Measurements from ENCODE around the gene OR52B6.

OR52B6 gene

GRCh38 chr11:5604896-5605295, 24.2 kb downstream of the OR52B6 start:
- TF ChIP-seq, protein P1, sequence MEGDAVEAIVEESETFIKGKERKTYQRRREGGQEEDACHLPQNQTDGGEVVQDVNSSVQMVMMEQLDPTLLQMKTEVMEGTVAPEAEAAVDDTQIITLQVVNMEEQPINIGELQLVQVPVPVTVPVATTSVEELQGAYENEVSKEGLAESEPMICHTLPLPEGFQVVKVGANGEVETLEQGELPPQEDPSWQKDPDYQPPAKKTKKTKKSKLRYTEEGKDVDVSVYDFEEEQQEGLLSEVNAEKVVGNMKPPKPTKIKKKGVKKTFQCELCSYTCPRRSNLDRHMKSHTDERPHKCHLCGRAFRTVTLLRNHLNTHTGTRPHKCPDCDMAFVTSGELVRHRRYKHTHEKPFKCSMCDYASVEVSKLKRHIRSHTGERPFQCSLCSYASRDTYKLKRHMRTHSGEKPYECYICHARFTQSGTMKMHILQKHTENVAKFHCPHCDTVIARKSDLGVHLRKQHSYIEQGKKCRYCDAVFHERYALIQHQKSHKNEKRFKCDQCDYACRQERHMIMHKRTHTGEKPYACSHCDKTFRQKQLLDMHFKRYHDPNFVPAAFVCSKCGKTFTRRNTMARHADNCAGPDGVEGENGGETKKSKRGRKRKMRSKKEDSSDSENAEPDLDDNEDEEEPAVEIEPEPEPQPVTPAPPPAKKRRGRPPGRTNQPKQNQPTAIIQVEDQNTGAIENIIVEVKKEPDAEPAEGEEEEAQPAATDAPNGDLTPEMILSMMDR (IDR thresholded peaks at IDR 0.05; ENCODE audit: control extremely low read depth, extremely low read depth, low read depth, missing control alignments) = no peak
- ChIA-PET CTCF (interaction anchor here (1.4 to 2.0 kb wide), 5 partner anchors 10 to 205 kb away, joined by 3 to 7 read pairs (median 4); no protein-coding TSS in a partner anchor), POLR2A (no interaction called here)
- DNase-seq (ENCODE audit: extremely low spot score) = no peak

DNA sequence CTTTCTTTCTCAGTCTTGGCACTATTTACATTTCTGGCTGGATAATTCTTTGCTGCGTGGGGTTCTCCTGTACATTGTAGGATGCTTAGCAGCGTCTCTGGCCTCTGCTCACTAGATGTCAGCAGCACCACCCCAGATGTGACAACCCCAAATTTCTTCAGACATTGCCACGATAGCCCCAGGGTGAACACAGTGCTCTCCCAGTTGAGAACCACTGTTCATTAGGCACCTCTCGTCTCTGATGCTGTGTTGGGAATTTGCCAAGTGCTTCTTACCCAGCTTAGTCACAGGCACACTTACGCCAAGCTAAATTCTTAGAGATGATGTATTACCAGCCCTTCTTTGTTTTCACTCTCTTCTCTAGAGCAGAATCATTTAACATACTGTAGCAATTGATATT, 25.2 kb downstream of the OR52B6 start:
- CTCF ChIA-PET = interaction anchor here (0.8 to 2.0 kb wide), 6 partner anchors 13 to 204 kb away, joined by 3 to 6 read pairs (median 4); no protein-coding TSS in a partner anchor
- TF ChIP-seq, protein P1 (IDR thresholded peaks at IDR 0.05; ENCODE audit: control extremely low read depth, extremely low read depth, low read depth, missing control alignments) = peak; percentile 36
- POLR2A ChIA-PET = no interaction called here
- no peak for DNase-seq (ENCODE audit: extremely low spot score)

- ChIA-PET POLR2A (no interaction called here), CTCF (no interaction called here)
- no peak for DNase-seq (ENCODE audit: extremely low spot score)
- TF ChIP-seq, protein P1 (IDR thresholded peaks at IDR 0.05; ENCODE audit: control extremely low read depth, extremely low read depth, low read depth, missing control alignments) = no peak
These were observed 28.1 kb downstream of the OR52B6 start for GRCh38 chr11:5608808-5609207.

DNA sequence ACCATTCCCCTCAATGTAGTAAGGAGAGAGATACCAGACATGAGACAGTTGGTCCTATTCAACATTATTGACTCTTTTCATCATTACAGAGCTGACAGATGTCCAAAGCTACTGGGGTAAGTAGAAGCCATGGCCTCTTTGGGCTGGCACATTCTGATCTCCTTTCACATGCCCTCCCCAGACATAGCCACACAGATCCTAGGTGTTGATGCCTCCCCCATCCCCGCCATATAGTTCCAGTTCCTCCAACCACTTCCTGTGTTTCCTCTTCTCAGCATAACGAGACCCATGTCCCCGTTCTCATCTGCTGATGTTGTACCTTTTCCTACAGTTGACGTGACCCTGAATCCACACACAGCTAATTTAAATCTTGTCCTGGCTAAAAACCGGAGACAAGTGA, 29.8 kb downstream of the OR52B6 start:
- CTCF ChIA-PET = interaction anchor here (1.8 kb wide), 1 partner anchor 11 kb away, joined by 6 read pairs; no protein-coding TSS in a partner anchor
- DNase-seq (ENCODE audit: extremely low spot score) = no peak
- TF ChIP-seq, protein P1 (IDR thresholded peaks at IDR 0.05; ENCODE audit: control extremely low read depth, extremely low read depth, low read depth, missing control alignments) = no peak
- POLR2A ChIA-PET = no interaction called here

DNA sequence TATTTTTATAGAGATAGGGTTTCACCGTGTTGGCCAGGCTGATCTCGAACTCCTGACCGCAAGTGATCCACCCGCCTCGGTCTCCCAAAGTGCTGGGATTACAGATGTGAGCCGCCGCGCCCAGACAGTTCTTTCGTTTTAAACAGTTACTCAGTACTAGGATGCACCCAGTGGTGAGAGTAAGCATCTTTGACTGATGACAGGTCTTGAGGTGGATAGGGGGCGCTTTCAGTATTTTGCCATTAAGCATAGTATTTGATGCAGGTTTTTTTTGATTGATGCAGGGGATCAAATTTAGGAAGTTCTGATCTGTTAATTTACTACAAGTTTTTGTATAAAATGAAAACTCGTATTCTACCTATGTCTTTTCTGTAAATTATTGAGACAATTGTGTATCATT, 30.9 kb downstream of the OR52B6 start:
- DNase-seq (ENCODE audit: extremely low spot score) = no peak
- CTCF ChIA-PET = no interaction called here

DNA sequence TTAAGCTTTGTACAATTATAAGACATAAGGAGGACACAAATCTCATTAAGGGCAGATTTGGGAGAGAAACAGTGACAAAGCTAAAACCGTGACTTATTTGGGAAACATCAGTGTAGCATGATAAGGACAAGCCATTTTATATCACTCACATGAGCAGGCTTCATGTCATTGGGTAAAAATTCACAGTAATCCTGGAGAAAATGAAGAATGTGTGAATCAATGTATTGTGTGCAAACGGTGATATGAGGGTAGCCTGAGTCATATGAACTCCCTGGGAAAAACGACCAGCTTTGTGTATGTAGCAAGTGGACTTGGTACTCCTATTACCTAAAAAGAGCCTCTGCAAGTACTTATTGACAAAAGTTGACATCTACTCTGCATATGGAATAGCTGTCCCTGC, 38.1 kb downstream of the OR52B6 start:
- ChIA-PET CTCF (interaction anchor here (1.0 to 1.4 kb wide), 3 partner anchors 14 to 65 kb away, joined by 3 to 4 read pairs (median 4); no protein-coding TSS in a partner anchor), POLR2A (no interaction called here)
- DNase-seq (ENCODE audit: extremely low spot score) = no peak
- TF ChIP-seq, protein P1 (IDR thresholded peaks at IDR 0.05; ENCODE audit: control extremely low read depth, extremely low read depth, low read depth, missing control alignments) = no peak

More for the DNA sequence above, 30.9 kb downstream of the OR52B6 start:
- TF ChIP-seq, protein P1 (IDR thresholded peaks at IDR 0.05; ENCODE audit: control extremely low read depth, extremely low read depth, low read depth, missing control alignments) = no peak
- POLR2A ChIA-PET = no interaction called here
